DMS79 treated with DMSO at 0.1 percent for 48 hours (cell line): ENCODE results near the gene NBEAL1.
"Not testable (repeated sequence)": the region's sequence is repeated elsewhere in the genome, so short reads cannot be mapped to it uniquely, and the experiment has no call there.

ENCODE experiments used
- DNase-seq: peaks from one replicate; lab custom pipeline; 2025; lab: John Stamatoyannopoulos, UW

NBEAL1 gene

DNA sequence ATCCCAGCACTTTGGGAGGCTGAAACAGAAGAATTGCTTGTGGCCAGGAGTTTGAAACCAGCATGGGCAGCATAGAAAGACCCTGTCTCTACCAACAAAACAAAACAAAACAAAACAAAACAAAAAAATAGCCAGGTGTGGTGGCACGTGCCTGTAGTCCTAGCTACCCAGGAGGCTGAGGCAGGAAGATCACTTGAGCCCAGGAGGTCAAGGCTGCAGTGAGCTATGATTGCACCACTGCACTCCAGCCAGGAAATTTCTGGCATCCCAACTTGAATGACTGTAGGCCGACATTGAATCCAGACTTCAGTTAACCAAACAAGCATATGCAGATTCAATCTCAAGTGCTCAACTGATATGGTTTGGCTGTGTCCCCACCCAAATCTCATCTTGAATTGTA lies 215.0 kb downstream of the NBEAL1 start:
- DNase-seq = not testable (repeated sequence)

DNA sequence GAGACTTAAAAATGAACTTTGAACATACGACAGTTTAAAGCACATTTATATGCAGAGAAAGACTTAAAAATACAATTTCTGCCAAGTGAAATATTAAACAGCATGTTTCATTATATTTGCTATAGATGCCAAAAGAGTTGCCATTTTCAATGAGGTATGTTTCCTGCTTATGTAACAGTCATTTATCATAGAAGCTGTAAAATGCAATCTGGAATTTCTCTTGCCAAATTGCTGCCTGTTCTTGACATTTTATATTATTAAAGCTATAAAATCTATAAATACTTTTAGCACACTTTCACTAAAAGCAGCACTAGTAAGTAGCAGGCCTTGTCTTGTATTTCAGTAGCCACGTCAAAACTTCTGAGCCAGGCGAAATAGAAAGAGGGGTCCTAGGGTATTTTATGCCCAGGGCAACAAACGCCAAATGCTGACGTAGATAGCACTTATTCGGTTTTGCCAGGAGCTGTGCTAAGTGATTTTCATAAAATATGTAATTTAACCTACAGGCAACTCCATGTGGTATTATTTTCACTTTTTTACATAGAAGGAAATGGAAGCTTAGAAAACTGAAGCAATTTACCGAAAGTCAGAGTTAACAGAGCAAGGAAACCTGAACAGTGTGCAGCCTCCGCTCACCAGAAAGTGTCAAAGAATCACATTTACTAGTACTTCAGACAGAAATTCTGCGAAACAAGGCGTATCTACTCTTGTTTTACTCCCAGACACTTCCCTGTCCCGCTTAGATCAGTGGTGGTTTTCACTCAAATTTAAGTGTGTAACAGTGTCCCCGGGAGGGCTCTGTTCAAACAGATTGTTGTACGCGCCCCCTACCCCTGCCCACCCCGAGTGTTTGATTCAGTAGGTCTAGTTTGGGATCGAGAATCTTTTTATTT lies 222.9 kb downstream of the NBEAL1 start:
- DNase-seq = peak; percentile 30

DNA sequence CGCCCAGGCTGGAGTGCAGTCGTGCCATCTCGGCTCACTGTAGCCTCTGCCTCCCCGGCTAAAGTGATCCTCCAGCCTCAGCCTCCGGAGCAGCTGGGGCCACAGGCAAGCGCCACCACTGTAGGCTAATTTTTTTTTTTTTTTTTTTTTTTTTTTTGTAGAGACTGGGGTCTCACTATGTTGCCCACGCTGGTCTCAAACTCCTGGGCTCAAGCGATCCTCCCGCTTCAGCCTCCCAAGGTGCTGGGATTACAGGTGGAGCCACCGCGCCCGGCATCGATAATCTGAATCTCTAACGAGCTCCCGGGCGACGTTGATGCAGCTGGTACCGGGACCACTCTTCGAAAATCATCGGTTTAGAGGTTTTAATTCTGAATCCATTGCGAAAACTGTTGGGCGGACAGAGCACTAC lies 223.6 kb downstream of the NBEAL1 start:
- peak; percentile 30 for DNase-seq

DNA sequence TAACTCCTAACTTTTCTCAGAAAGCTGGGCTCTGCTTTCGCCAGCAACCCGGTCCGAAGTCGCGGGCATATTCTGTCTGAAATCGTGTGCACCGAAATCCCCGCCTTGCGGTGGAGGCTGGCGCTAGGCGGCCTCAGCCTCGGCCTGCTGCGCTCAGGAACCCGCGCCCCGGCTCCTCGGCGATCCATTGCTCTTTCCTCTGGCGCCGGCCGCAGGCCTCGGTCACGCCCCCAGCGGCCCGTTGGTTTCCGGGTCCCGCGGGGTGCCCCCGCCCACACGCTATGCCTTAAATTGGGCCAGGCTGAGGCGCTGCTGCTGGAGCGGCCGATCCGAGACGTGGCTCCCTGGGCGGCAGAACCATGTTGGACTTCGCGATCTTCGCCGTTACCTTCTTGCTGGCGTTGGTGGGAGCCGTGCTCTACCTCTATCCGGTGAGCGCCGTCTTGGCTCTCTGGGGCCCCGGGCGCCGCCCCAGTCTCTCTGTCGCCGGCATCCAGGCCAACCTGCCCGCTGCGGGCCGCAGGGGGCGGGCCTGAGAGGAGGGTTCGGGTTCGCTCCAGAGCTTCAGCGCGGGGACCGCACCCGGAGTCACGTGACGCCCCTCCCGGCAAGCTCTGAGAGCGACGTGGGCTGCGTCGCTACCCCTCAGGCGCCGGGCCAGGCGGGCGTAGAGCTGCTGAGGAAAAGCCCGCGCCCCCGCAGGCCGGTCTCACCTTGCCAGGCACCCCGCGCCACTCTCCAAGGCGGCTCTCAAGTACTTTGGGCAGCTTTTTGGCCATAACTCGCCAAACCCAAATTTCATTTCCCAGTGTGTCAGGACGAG lies 224.2 kb downstream of the NBEAL1 start, which contains the start of gene CYP20A1:
Gene CYP20A1, plus strand, starts transcription at position 315 of the 823 bp plus-strand sequence. Its CDS starts 45 bp downstream, at position 360.
- peak; percentile 92 for DNase-seq

DNA sequence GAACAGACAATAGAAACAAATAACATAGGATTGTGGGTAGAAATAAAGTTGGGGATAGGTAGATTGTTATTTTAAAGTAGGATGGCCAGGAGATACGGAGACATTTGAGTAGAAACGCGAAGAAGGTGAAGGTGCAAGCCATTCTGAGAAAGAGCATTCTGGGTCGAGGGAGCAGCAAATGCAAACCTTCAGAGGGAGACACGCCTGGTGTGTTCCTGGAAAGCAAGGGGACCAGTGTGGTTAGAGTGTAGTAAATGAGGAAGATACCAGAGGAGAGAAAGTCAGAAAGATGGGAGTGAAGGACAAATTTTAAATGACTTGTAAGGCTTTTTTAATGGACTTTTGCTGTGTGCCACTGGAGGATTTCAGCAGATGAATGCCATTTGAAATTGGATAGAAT lies 225.8 kb downstream of the NBEAL1 start:
- DNase-seq = no peak

DNA sequence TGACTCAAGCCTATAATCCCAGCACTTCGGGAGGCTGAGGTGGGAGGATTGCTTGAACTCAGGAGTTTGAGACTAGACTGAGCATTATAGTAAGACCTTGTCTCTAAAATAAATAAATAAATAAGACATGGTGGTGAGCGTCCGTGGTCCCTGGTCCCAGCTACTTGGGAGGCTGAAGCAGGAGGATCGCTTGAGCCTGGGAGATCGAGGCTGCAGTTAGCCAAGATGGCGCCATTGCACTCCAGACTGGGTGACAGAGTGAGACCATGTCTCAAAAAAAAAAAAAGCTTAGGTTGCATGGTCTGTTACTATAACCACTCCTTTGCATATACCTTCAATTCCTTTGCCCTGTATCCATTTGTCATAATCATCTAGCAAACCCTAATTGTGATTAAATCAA lies 227.8 kb downstream of the NBEAL1 start:
- DNase-seq = no peak

DNA sequence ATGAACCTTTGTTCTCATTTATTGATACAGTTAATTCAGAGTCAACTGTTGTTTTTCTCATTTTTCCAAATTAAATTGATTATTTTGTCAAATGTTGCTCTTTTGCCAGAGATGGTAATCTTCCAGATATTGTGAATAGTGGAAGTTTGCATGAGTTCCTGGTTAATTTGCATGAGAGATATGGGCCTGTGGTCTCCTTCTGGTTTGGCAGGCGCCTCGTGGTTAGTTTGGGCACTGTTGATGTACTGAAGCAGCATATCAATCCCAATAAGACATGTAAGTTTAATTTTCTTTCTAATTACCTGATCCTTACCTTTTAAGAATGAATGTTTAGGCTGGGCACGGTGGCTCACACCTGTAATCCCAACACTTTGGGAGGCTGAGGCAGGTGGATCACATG lies 232.0 kb downstream of the NBEAL1 start:
- DNase-seq = no peak

DNA sequence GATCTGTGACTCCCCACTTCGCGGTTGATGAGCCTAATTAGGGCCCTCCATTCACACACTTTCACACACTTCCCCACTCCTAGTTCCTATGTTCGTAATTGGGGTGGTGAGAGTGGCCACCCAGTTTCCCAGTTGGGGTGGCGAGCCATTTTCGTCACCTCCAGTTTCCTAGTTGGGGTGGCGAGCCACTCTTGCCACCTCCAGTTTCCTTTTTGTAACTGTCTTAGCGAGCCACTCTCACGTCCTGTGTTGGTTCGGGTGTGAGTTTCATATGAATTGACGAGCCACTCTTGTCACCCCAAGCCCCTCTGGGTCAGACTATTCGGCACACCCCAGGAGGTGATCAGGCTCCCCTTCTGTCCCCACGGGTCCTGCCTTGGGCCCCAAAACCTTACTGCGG lies 238.1 kb downstream of the NBEAL1 start:
- no peak for DNase-seq

DNA sequence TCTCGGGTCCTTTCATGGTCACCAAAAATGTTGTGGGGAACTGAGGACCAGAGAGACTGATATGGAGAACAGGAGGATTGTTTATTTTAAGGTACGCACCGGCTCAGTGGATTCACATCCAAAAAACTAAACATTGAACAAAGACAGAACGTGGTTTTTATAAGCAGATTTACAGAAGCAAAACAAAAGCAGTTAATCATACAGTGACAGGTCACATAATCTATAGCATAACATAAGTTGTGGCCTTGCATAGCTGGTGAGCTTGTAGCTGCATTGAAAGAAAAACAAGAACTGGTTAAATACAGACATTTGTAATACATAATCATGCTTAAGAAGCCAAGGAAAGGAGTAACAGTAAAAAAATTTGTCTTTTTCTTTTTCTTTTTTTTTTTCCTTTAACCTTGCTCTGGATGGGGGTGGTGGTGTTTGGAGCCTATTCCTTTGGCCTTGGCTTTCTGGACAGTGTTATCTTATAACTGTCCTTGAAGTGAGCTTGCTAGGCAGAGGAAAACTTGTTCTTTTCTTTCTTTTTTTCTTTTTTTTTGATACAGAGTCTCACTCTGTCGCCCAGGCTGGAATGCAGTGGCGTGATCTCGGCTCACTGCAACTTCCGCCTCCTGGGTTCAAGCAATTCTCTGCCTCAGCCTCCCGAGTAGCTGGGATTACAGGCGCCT lies 238.9 kb downstream of the NBEAL1 start:
- DNase-seq = not testable (repeated sequence)

DNA sequence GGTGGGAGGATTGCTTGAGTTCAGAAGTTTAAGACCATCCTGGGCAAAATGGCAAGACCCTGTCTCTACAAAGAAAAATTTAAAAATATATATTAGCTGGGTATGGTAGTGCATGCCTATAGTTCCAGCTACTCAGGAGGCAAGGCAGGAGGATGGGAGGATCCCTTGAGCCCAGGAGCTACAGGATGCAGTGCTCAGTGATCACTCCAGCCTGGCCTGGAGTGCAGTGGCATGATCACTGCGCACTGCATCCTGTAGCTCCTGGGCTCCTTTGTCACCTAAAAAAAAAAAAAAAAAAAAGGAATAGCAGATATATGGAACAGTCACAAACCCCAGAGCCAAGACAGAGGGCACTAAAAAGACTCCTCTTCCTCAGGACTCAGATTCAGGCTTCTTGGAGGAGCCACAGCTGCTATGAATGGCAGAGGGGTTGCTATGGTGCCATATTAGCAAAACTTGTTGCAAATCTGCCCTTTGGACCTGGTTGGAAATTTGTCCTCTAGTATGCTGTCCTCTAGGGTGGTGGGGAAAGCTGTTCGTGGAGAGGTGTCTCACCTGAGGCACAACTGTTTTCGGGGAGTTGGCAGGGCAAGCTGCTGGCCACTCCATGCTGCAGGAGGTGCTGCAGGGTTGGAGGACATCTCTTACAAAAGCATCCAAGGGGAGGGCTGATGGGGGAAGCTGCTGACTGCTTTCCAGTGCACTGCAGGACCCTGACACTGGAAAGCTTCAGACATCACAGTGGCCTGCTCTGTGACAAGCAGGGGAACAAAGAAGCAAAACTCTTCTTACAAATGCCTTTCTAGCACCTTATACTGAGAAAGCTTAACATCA lies 246.9 kb downstream of the NBEAL1 start:
- DNase-seq = no peak
